Trophoblast cell (in vitro differentiated cells and primary cell): ENCODE measurements around the gene PLSCR1.
"Not testable (repeated sequence)": the region's sequence is repeated elsewhere in the genome, so short reads cannot be mapped to it uniquely, and the experiment has no call there.

Experiments
- DNase-seq, 2 donors: peaks; one replicate each; pipeline ENCODE4 v3.0.0-alpha.2; 2016
- H2AFZ ChIP-seq: 2 replicates; pipeline ENCODE4 v1.6.1; 2013; ENCODE audit warnings: low read length, moderate library complexity, mild to moderate bottlenecking; ENCODE audit not compliant: insufficient read depth, poor library complexity
- H2AK5ac ChIP-seq: 2 replicates; pipeline ENCODE4 v1.6.1; 2013; ENCODE audit warnings: mild to moderate bottlenecking, low read length
- H2BK120ac ChIP-seq: 2 replicates; pipeline ENCODE4 v1.6.1; 2013; ENCODE audit warnings: low read length, mild to moderate bottlenecking, moderate library complexity; ENCODE audit not compliant: insufficient read depth, poor library complexity
- H2BK12ac ChIP-seq: 2 replicates; pipeline ENCODE4 v1.6.1; 2013; ENCODE audit warnings: mild to moderate bottlenecking, low read length, moderate library complexity
- H2BK5ac ChIP-seq: 2 replicates; pipeline ENCODE4 v1.6.1; 2013; ENCODE audit warnings: low read length, low read depth, moderate library complexity, mild to moderate bottlenecking; ENCODE audit not compliant: poor library complexity
- H3K14ac ChIP-seq: 2 replicates; pipeline ENCODE4 v1.6.1; 2013; ENCODE audit warnings: mild to moderate bottlenecking, low read length
- H3K18ac ChIP-seq: 2 replicates; pipeline ENCODE4 v1.6.1; 2013; ENCODE audit warnings: mild to moderate bottlenecking, low read length
- H3K23ac ChIP-seq: 2 replicates; pipeline ENCODE4 v1.6.1; 2013; ENCODE audit warnings: low read length
- H3K27ac ChIP-seq: 2 replicates; pipeline ENCODE4 v1.5.1; 2013; ENCODE audit warnings: low read depth, mild to moderate bottlenecking, inconsistent platforms, low read length, moderate library complexity
- H3K27me3 ChIP-seq: 2 replicates; pipeline ENCODE4 v1.6.1; 2013; ENCODE audit warnings: inconsistent platforms, mild to moderate bottlenecking, low read length, moderate library complexity; ENCODE audit not compliant: insufficient read depth
- H3K36me3 ChIP-seq, 2 experiments: 1 replicate in 1 of 2; 2 replicates in 1 of 2; pipeline ENCODE4 v1.6.1; 2013; ENCODE audit warnings: low read length in 2 of 2, mild to moderate bottlenecking in 2 of 2, moderate library complexity in 1 of 2; ENCODE audit not compliant: insufficient read depth in 2 of 2, control insufficient read depth in 1 of 2
- H3K4ac ChIP-seq: 2 replicates; pipeline ENCODE4 v1.6.1; 2013; ENCODE audit warnings: low read depth, mild to moderate bottlenecking, low read length, moderate library complexity
- H3K4me1 ChIP-seq, 2 experiments: 1 replicate in 1 of 2; 2 replicates in 1 of 2; pipeline ENCODE4 v1.6.1; 2013; ENCODE audit warnings: low read length in 2 of 2, mild to moderate bottlenecking in 2 of 2, moderate library complexity in 1 of 2; ENCODE audit not compliant: insufficient read depth in 2 of 2, control insufficient read depth in 1 of 2
- H3K4me2 ChIP-seq: 2 replicates; pipeline ENCODE4 v1.6.1; 2013; ENCODE audit warnings: inconsistent platforms, mild to moderate bottlenecking, low read length, moderate library complexity
- H3K4me3 ChIP-seq: 2 replicates; pipeline ENCODE4 v1.5.1; 2013; ENCODE audit warnings: mild to moderate bottlenecking, low read depth, low read length, inconsistent platforms
- H3K79me1 ChIP-seq: one replicate; pipeline ENCODE4 v1.6.1; 2013; ENCODE audit warnings: low read length
- H3K79me2 ChIP-seq: 2 replicates; pipeline ENCODE4 v1.6.1; 2013; ENCODE audit warnings: low read length, mild to moderate bottlenecking; ENCODE audit not compliant: control insufficient read depth, insufficient read depth, poor library complexity
- H3K9ac ChIP-seq: 2 replicates; pipeline ENCODE4 v1.6.1; 2013; ENCODE audit warnings: mild to moderate bottlenecking, low read length
- H3K9me3 ChIP-seq: 2 replicates; pipeline ENCODE4 v1.6.1; 2013; ENCODE audit warnings: low read depth, mild to moderate bottlenecking, control low read depth, inconsistent platforms, low read length; ENCODE audit not compliant: insufficient read depth
- H4K12ac ChIP-seq: 2 replicates; pipeline ENCODE4 v1.6.1; 2013; ENCODE audit warnings: low read depth, mild to moderate bottlenecking, low read length, moderate library complexity
- H4K8ac ChIP-seq: 2 replicates; pipeline ENCODE4 v1.6.1; 2013; ENCODE audit warnings: low read depth, mild to moderate bottlenecking, low read length, moderate library complexity
- H4K91ac ChIP-seq: one replicate; pipeline ENCODE4 v1.6.1; 2013; ENCODE audit warnings: low read depth, mild to moderate bottlenecking, low read length, moderate library complexity
- whole genome bisulfite sequencing: extraction: QIAGEN DNeasy Blood & Tissue Kit; methylation state at CpG from one replicate; pipeline ENCODE4 v1.1.7; 2013; ENCODE audit warnings: missing lambda C conversion rate; ENCODE audit not compliant: insufficient read length, insufficient coverage; ENCODE audit errors: extremely low coverage; 5-methylcytosine and 5-hydroxymethylcytosine counted together

Gene PLSCR1

GRCh38 chr3:146524961-146525360, 19.4 kb downstream of the PLSCR1 start:
- H3K36me3 ChIP-seq: peaks cover 8% of the 10 kb centered on the region in 2 experiments
- WGBS: no CpG with 5 or more reads among the region's 2 CpGs
- H4K91ac ChIP-seq: no peak overlapping the region
- H3K27ac ChIP-seq: no peak overlapping the region
- no peaks in the 10 kb centered on the region for H3K79me1 ChIP-seq
- H3K4me1 ChIP-seq: peaks cover 2 to 3% of the 10 kb centered on the region in 2 experiments
- H3K9ac ChIP-seq: no peak overlapping the region
- H3K18ac ChIP-seq: no peak overlapping the region
- H2BK12ac ChIP-seq: no peak overlapping the region
- H4K12ac ChIP-seq: no peak overlapping the region
- no peak overlapping the region for H3K14ac ChIP-seq
- no peak overlapping the region for H3K23ac ChIP-seq
- no peak overlapping the region for H4K8ac ChIP-seq
- no peak overlapping the region for H3K4me2 ChIP-seq
- H2BK5ac ChIP-seq: no peak overlapping the region
- H3K4ac ChIP-seq: no peak overlapping the region
- no peak for DNase-seq
- H3K27me3 ChIP-seq: no peaks in the 10 kb centered on the region
- no peak overlapping the region for H3K4me3 ChIP-seq
- no peak overlapping the region for H2AK5ac ChIP-seq
- no peak overlapping the region for H2AFZ ChIP-seq
- no peaks in the 10 kb centered on the region for H3K79me2 ChIP-seq
- no peak overlapping the region for H2BK120ac ChIP-seq
- H3K9me3 ChIP-seq: no peaks in the 10 kb centered on the region

- Histone ChIP-seq H4K91ac (no peak overlapping the region), H4K12ac (no peak overlapping the region), H3K79me1 (no peaks in the 10 kb centered on the region), H2BK12ac (no peak overlapping the region), H3K4ac (no peak overlapping the region), H3K23ac (no peak overlapping the region), H3K4me3 (no peak overlapping the region), H3K79me2 (no peaks in the 10 kb centered on the region), H4K8ac (no peak overlapping the region), H2AK5ac (no peak overlapping the region), H3K14ac (no peak overlapping the region), H3K4me2 (no peak overlapping the region), H3K9ac (no peak overlapping the region), H3K36me3 (peaks cover 6 to 7% of the 10 kb centered on the region in 2 experiments), H3K4me1 (peaks cover 2 to 3% of the 10 kb centered on the region in 2 experiments), H2AFZ (no peak overlapping the region), H3K18ac (no peak overlapping the region), H3K9me3 (no peaks in the 10 kb centered on the region), H2BK120ac (no peak overlapping the region), H3K27me3 (no peaks in the 10 kb centered on the region), H3K27ac (no peak overlapping the region), H2BK5ac (no peak overlapping the region)
- no peak for DNase-seq
- WGBS: no CpG with 5 or more reads among the region's 4 CpGs
Measured at GRCh38 chr3:146523531-146523930, 20.9 kb downstream of the PLSCR1 start.

GRCh38 chr3:146522174-146523158, 21.9 kb downstream of the PLSCR1 start:
- H3K14ac ChIP-seq, H4K91ac ChIP-seq, H4K8ac ChIP-seq, H3K4me2 ChIP-seq, H3K79me2 ChIP-seq, H3K4ac ChIP-seq, H3K9ac ChIP-seq, H2BK5ac ChIP-seq, H3K27ac ChIP-seq, H3K9me3 ChIP-seq, H2AFZ ChIP-seq, H3K4me3 ChIP-seq, H3K4me1 ChIP-seq, H3K23ac ChIP-seq, H4K12ac ChIP-seq, H3K79me1 ChIP-seq, H3K36me3 ChIP-seq, H3K18ac ChIP-seq, H3K27me3 ChIP-seq, H2AK5ac ChIP-seq, H2BK12ac ChIP-seq: not testable (repeated sequence)
- WGBS: no CpG with 5 or more reads among the region's 17 CpGs
- peak overlapping the region; percentile 17 for H2BK120ac ChIP-seq
- DNase-seq: peak in 1 of 2 donors; percentile 31

- Histone ChIP-seq H3K9ac (no peak overlapping the region), H2BK12ac (no peak overlapping the region), H2AFZ (no peak overlapping the region), H2AK5ac (no peak overlapping the region), H3K79me1 (no peaks in the 10 kb centered on the region), H4K91ac (no peak overlapping the region), H4K12ac (no peak overlapping the region), H3K18ac (no peak overlapping the region), H3K23ac (no peak overlapping the region), H3K27me3 (no peaks in the 10 kb centered on the region), H3K36me3 (peaks cover 2% of the 10 kb centered on the region in 2 experiments), H3K27ac (no peak overlapping the region), H3K79me2 (no peaks in the 10 kb centered on the region), H3K4me2 (no peak overlapping the region), H3K4ac (no peak overlapping the region), H2BK120ac (no peak overlapping the region), H3K9me3 (no peaks in the 10 kb centered on the region), H4K8ac (no peak overlapping the region), H2BK5ac (no peak overlapping the region), H3K14ac (no peak overlapping the region), H3K4me1 (peaks cover 2 to 3% of the 10 kb centered on the region in 2 experiments), H3K4me3 (no peak overlapping the region)
- DNase-seq: no peak
- no CpG with 5 or more reads among the region's 1 CpG for WGBS
Measured at GRCh38 chr3:146521394-146521793, 23.0 kb downstream of the PLSCR1 start.
